ENCODE measurements around the gene EFCAB9.

The EFCAB9 gene

GRCh38 chr5:172162323-172162986 is 31.5 kb upstream of the EFCAB9 start:
- 0 out of 2 replicates have a peak, but pooled peaks cover 6% of the 10 kb centered on the region for H3K79me2 ChIP-seq (ENCODE audit: insufficient read depth, low read length)
- peak overlapping the region; percentile 25 for H3K27ac ChIP-seq (ENCODE audit: low read depth, low read length, poor library complexity, severe bottlenecking)
- H3K4me1 ChIP-seq (ENCODE audit: insufficient read depth, low read length, severe bottlenecking) = peaks cover 54% of the 10 kb centered on the region
- no peaks in the 10 kb centered on the region for H3K27me3 ChIP-seq (ENCODE audit: insufficient read depth, low read length)
- no peaks in the 10 kb centered on the region for H3K9me3 ChIP-seq (ENCODE audit: low read length)
- H3K36me3 ChIP-seq (ENCODE audit: insufficient read depth, low read length) = peaks cover 19% of the 10 kb centered on the region
- H3K9me2 ChIP-seq (ENCODE audit: low read depth, low read length) = no peaks in the 10 kb centered on the region
- no peak overlapping the region for H3K4me2 ChIP-seq (ENCODE audit: low read length)
- H3K4me3 ChIP-seq (ENCODE audit: low read depth, low read length, poor library complexity, severe bottlenecking) = no peak overlapping the region
- H3F3A ChIP-seq (ENCODE audit: insufficient read depth, low read length) = no peaks in the 10 kb centered on the region
- no peak overlapping the region for H3K9ac ChIP-seq (ENCODE audit: low read length)
- no peak overlapping the region for H2AFZ ChIP-seq (ENCODE audit: low read length)
- no peaks in the 10 kb centered on the region for H4K20me1 ChIP-seq (ENCODE audit: insufficient read depth, low read length)
- TF ChIP-seq EZH2 (IDR thresholded peaks at IDR 0.05; ENCODE audit: borderline replicate concordance, low read length) (no peak), CTCF (IDR thresholded peaks at IDR 0.05; ENCODE audit: low read length) (no peak)

DNA sequence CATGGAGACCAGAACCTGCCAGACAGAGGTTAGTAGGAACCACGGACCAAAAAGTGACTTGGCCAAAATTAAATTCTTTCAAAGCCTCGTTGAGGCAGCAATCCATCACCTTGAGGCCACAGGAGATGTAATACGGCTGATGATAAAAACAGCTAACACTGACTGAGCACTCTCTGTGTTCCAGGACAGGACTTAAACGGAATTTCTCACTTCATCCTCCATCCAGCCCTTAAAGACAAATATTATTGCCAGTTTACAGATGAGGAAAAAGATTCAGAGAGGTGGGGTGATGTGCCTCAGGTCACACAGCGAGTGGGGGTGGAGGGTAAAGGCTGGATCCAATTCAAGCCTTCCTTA is 31.0 kb upstream of the EFCAB9 start:
- H3K9me3 ChIP-seq (ENCODE audit: low read length) = no peaks in the 10 kb centered on the region
- H3K9me2 ChIP-seq (ENCODE audit: low read depth, low read length) = no peaks in the 10 kb centered on the region
- peaks cover 16% of the 10 kb centered on the region for H3K36me3 ChIP-seq (ENCODE audit: insufficient read depth, low read length)
- no peaks in the 10 kb centered on the region for H3F3A ChIP-seq (ENCODE audit: insufficient read depth, low read length)
- TF ChIP-seq EZH2 (IDR thresholded peaks at IDR 0.05; ENCODE audit: borderline replicate concordance, low read length) = no peak
- no peak for TF ChIP-seq CTCF (IDR thresholded peaks at IDR 0.05; ENCODE audit: low read length)
- H3K27me3 ChIP-seq (ENCODE audit: insufficient read depth, low read length) = no peaks in the 10 kb centered on the region
- peaks cover 54% of the 10 kb centered on the region for H3K4me1 ChIP-seq (ENCODE audit: insufficient read depth, low read length, severe bottlenecking)
- no peak overlapping the region for H2AFZ ChIP-seq (ENCODE audit: low read length)
- H3K4me2 ChIP-seq (ENCODE audit: low read length) = no peak overlapping the region
- no peak overlapping the region for H3K4me3 ChIP-seq (ENCODE audit: low read depth, low read length, poor library complexity, severe bottlenecking)
- 0 out of 2 replicates have a peak, but pooled peaks cover 6% of the 10 kb centered on the region for H3K79me2 ChIP-seq (ENCODE audit: insufficient read depth, low read length)
- no peak overlapping the region for H3K9ac ChIP-seq (ENCODE audit: low read length)
- peak overlapping the region; percentile 25 for H3K27ac ChIP-seq (ENCODE audit: low read depth, low read length, poor library complexity, severe bottlenecking)
- no peaks in the 10 kb centered on the region for H4K20me1 ChIP-seq (ENCODE audit: insufficient read depth, low read length)

GRCh38 chr5:172163346-172163745 is 30.6 kb upstream of the EFCAB9 start:
- Histone ChIP-seq H3K9me2 (ENCODE audit: low read depth, low read length) (no peaks in the 10 kb centered on the region), H3K4me1 (ENCODE audit: insufficient read depth, low read length, severe bottlenecking) (peaks cover 54% of the 10 kb centered on the region), H2AFZ (ENCODE audit: low read length) (no peak overlapping the region), H3K79me2 (ENCODE audit: insufficient read depth, low read length) (0 out of 2 replicates have a peak, but pooled peaks cover 6% of the 10 kb centered on the region), H3K9me3 (ENCODE audit: low read length) (no peaks in the 10 kb centered on the region), H4K20me1 (ENCODE audit: insufficient read depth, low read length) (no peaks in the 10 kb centered on the region), H3K27me3 (ENCODE audit: insufficient read depth, low read length) (no peaks in the 10 kb centered on the region), H3K4me3 (ENCODE audit: low read depth, low read length, poor library complexity, severe bottlenecking) (no peak overlapping the region), H3K36me3 (ENCODE audit: insufficient read depth, low read length) (peaks cover 12% of the 10 kb centered on the region; the same call in 1 of the 2 replicates), H3F3A (ENCODE audit: insufficient read depth, low read length) (no peaks in the 10 kb centered on the region), H3K27ac (ENCODE audit: low read depth, low read length, poor library complexity, severe bottlenecking) (peak overlapping the region; percentile 25), H3K4me2 (ENCODE audit: low read length) (no peak overlapping the region), H3K9ac (ENCODE audit: low read length) (peak overlapping the region; percentile 15; the same call in 1 of the 2 replicates)
- TF ChIP-seq CTCF (IDR thresholded peaks at IDR 0.05; ENCODE audit: low read length) (no peak), EZH2 (IDR thresholded peaks at IDR 0.05; ENCODE audit: borderline replicate concordance, low read length) (no peak)

Data from OCI-LY1 (cell line).